ENCODE measurements around the gene SHC4.
"Not testable (repeated sequence)": the region's sequence is repeated elsewhere in the genome, so short reads cannot be mapped to it uniquely, and the experiment has no call there.

The SHC4 gene

DNA sequence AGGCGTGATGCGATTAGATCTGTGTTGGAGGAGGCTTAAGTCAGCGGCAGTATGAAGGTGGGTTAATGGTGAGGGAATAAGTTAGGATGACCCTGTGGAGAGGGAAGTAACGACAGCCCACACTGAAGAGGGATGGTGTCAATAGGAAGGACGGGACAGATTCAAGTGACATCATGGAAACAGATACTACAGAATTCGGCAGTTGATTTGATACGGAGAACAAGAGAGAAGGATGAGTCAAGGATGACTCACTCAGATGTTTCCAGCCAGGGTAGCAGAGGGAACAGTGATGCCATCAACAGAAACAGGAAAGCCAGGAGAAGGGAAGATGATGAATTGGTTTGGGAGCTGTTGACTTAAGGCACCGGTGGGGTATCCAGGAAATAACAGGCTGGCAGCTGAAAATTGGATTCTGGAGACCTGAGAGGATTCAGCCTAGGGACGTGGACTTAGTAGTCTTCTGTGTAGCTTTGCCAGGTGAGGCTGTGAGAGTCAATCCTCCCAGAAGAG, 38.0 kb downstream of the SHC4 start:
- DNase-seq (ENCODE audit: insufficient read length, low spot score) (no peak), FAIRE-seq (no peak)

DNA sequence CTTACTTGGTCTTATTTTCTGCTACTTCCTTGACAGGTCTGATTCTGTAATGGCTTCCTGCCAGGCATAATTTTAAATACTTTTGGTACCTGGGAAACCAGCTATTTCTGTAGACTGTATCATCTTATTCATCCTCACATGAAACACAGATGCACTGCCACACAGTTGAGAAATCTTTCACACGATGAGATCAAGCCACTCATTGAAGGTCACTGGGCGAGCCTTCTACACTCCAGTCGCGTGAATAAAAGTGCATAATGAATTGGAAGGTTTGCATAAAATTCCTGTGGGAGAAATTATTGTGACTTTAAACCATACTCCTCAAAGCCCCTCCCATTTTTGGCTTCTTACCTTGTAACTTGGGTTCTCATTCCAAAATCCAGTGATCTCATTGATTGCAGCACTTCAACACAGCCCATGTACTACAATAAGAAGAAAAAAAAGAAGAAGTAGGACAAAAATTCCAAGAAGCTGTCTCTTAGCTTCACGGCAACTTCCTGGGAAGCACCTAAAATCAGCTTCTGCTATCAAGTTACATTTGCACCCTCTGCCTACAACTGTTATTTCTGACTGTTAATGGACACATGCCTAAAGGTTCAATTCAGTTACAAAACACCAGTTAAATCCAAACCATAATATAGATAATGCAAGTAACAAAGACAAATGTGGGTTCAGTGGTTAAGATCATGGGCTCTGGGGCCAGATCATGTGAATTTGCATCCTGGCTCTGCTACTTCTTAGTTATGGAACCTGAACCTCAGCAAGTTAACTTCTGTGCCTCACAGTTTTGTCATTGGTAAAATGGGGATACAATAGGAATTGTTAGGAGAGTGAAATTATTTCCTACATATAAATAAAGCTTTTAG, 39.0 kb downstream of the SHC4 start:
- no peak for DNase-seq (ENCODE audit: insufficient read length, low spot score)
- no peak for FAIRE-seq

DNA sequence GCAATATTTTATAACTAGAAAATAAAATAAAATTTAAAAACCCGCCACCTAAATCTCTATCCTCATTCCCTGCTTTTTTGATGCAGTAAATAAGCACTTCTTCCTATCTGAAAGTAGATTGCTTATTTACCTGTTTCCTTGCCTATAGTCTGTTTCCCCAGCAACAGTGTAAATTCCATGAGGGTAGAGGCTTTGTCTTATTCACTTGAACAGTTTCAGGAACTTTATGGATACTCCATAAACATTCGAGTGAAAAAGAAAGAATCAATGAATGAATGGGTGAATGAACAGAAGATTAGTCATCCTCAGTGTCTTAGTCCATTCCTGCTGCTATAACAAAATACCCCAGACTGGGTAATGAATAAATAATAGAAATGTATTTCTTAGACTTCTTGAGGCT, 41.7 kb downstream of the SHC4 start:
- FAIRE-seq (no peak), DNase-seq (ENCODE audit: insufficient read length, low spot score) (no peak)

DNA sequence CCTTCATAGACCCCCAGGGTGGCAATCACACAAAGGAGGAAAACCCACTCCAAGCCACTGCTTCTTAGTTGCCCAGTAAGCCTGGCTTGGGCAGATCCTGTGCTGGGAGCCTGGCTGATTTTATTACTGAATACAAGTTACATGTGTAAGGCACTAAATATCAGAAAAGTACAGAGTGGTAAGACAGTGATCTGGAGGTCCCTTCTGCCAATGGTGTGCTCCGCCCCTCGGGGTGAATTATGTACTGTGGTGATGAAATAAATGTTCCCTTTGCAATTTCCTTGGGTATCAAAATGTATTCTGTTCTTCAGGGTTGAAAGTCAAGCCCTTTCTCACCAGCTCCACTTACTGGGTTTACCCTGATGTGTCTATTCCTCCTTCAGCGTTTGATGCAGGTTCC, 47.0 kb downstream of the SHC4 start:
- no peak for DNase-seq (ENCODE audit: insufficient read length, low spot score)
- FAIRE-seq = no peak

DNA sequence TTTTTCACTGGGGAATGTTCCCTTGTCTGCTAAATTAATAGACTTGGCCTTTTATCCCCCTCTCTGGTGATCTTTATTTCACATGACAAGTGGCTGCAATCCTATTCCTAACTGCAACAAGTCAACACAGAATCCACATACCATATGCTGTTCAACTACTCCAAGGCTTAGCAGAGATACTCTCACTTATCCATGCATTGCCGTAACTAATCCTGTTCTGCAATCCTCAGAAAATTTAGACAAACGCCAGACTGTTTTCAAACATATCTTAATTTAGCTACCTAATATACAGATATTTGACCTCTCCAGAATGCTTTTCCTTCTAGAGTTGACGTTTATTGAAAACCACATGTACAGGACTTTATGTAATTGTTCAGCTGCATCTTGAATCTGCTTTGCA, 47.9 kb downstream of the SHC4 start:
- DNase-seq (ENCODE audit: insufficient read length, low spot score) (no peak), FAIRE-seq (no peak)

DNA sequence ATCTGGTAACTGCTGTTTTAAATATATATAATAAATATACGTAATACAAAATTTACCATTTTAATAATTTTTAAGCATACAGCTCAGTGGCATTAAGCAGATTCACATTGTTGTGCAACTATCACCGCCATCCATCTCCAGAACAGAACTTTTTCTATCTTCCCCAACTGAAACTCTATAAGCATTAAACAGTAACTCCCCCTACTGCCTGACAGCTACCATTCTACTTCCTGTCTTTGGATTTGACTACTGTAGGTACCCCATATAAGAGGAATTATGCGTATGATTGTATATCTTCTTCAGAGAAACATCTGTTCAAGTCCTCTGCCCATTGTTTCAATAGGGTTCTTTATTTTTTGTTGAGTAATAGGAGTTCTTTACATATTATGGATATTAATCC, 49.0 kb downstream of the SHC4 start:
- DNase-seq (ENCODE audit: insufficient read length, low spot score) = no peak
- FAIRE-seq = no peak

DNA sequence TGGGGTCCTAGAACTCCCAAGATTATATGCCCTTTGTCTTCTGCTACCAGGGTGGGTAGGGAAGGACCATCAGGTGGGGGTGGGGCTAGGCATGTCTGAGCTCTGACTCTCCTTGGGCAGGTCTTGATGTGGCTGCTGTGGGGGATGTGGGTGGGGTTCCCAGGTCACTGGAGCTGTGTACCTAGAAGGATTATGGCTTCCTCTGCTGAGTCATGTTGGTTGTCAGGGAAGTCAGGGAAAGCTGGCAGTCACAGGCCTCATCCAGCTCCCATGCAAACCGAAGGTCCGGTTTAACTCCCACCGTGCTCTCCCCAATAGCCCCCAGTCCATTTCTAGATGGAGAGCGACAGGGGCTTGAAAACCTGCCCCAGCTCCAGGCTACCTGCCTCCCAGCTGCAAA, 50.6 kb downstream of the SHC4 start:
- FAIRE-seq = no peak
- no peak for DNase-seq (ENCODE audit: insufficient read length, low spot score)

DNA sequence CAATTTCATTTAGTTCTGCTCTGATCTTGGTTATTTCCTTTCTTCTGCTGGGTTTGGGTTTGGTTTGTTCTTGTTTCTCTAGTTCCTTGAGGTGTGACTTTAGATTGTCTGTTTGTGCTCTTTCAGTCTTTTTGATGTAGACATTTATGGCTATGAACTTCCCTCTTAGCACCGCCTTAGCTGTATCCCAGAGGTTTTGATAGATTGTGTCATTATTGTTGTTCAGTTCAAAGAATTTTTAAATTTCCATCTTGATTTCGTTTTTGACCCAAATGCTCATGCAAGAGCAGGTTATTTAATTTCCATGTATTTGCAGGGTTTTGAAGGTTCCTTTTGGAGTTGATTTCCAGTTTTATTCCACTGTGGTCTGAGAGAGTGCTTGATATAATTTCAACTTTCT, 53.2 kb downstream of the SHC4 start:
- DNase-seq (ENCODE audit: insufficient read length, low spot score); FAIRE-seq: not testable (repeated sequence)

DNA sequence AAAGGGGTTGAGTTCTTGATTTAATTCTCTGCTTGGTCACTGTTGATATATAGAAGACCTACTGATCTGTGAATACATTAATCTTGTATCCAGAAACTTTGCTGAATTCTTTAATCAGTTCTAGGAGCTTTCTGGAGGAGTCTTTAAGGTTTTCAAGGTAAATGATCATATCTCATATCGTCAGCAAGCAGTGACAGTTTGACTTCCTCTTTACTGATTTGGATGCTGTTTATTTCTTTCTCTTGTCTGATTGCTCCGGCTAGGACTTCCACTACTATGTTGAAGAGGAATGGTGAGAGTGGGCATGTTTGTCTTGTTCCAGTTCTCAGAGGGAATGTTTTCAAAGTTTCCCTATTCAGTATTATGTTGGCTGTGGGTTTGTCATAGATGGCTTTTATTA, 54.4 kb downstream of the SHC4 start:
- not testable (repeated sequence) for DNase-seq (ENCODE audit: insufficient read length, low spot score); FAIRE-seq

DNA sequence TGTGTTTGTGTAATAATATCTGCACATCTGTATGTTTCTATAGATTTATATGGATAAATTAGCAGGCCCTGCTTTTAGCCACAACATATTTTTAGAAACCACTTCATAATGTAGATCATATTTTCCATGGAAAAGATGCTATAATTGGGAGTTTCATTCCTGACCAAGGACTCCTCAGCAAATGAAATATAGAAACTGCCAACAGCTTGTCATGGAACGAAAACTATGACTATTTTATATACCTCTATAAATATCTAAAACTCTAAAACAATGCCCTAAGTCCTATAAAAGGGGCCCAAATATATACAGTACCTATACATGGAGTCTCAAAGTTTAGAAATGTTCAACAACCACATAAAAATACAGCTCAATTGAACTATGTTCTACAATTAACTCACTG, 57.9 kb downstream of the SHC4 start:
- DNase-seq (ENCODE audit: insufficient read length, low spot score) = no peak
- FAIRE-seq = no peak

DNA sequence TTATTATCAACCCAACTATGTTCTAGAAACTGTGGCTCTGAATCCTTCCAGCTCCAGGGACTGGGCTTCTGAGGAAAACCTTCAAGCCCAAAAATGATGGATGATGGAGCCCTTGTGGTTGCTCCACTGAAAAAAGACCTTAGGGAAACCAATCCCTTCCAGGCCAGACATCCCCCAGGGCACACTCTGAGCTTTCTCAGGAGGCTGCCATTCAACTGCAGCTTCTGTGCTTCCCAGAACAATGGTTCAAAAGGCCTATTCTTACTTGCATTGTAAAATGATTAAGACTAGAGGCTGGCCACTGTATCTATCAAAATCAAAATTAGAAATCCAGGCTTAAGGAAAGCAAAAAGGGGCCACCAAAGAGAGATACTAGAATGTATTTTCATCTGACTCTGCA, 58.5 kb downstream of the SHC4 start:
- FAIRE-seq (no peak), DNase-seq (ENCODE audit: insufficient read length, low spot score) (no peak)

DNA sequence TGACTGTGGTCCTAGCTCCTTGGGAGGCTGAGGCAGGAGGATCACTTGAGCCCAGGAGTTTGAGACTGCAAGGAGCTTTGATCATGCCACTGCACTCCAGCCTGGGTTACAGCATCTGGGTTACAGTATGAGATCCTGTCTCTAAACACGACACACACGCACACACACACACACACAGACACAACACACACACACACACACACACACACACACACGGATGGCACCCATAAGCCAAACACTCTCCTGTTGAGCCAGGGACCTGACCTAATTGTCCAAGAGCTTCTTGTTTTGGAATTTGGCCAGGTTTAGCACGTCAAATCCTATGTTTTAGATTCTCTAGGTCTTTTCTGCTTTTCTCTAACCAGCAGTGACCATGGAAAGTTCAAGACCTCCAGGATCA, 59.0 kb downstream of the SHC4 start:
- no peak for FAIRE-seq
- DNase-seq (ENCODE audit: insufficient read length, low spot score) = no peak

DNA sequence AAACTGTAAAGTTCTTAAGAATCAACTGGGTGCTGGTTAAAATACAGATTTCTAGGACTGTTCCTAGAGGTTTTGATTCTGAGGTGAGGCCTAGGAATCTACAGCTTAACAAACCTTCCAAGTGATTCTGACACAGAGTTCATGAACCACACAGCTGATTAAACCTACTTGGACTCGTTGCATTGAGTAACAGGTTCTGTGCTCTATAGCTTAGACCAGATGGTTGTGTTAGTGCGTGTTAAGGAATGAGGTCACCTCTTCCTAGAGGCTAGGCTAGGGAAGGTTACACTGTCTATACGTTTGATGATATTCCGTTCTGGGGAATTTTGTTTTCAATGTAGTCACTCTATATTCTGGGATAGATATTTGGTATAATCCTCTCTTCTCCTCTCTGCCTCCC, 63.9 kb downstream of the SHC4 start:
- FAIRE-seq = no peak
- no peak for DNase-seq (ENCODE audit: insufficient read length, low spot score)

DNA sequence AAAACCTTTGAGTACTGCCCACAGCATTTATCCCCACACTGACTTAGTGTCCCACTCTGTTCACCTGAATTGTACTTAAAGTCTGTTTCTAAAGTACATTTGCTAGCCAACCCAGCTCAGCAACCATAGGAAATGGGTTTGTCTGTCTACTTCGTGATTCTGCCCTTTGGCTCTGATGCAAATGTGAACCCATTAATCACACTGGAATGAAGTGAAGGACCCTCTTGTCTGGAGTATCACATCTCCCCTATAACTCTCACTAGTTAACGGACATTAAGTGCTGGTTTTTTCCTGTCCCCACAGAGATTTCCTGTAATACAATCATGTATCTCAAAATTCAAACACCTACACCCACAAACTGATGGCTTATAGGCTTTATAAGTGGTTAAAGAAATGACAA, 65.3 kb downstream of the SHC4 start:
- no peak for FAIRE-seq
- DNase-seq (ENCODE audit: insufficient read length, low spot score) = no peak

DNA sequence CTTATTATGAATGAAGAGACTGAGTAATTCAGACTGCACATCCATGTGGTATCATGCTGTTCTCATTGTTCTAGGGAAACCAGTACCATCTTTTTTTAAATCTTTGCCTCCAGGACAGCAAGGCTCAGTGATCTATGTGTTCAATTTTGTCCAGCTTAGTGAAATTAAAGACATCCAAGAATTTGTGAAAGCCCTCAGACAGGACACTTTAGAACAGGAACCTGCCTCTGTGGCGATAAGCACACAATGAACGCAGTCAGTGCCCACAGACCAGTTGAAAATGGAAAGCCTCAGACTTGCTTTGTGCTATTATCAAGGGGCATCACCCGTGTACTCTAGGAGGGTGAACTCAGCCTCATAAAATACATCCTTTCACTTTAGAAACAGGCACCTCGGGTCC, 65.7 kb downstream of the SHC4 start:
- no peak for DNase-seq (ENCODE audit: insufficient read length, low spot score)

DNA sequence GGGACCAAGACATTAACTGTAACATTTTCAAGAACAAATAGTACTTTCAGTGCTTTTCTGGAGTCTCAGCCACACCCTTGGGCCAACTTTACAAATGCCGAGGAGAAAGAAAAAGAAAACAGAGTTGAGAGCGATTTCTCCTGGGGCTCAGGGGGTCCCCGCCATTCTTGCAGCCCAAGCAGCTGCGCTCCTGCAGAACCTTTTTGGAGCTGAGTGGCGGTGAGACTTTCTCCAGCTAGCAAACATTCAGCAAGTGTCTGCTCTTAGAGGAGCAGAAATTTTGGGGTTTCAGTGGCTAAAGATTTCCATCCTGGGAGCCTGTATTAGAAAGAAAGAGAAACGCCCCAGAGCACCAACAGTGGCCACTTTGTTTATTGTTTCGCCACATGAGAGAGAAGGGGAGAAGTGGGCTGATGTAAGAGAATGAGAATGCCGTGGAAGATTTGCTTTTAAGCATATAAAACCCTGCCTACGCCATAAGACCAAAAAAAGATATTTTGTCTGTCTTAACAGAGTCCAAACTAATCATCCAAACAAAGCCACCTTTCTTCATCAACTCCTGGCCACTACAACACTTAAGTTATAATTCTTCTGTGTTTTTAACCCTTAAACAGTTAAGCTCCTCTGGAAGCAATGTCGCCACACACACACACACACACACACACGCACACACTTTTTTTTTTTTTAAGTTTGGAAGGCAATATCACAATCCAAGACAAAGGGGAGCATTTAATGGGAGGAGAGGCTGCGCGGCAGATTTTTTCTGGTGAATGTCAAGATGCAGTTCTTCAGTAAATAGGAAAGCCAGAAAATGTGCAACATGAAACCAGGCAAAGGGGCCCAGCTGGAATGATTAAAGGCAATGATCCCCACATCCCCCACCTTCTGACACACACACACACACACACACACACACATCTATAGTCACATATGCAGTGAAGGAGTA, 66.6 kb downstream of the SHC4 start:
- FAIRE-seq (no peak), DNase-seq (ENCODE audit: insufficient read length, low spot score) (no peak)

More for the DNA sequence above, 65.7 kb downstream of the SHC4 start:
- FAIRE-seq = no peak

DNA sequence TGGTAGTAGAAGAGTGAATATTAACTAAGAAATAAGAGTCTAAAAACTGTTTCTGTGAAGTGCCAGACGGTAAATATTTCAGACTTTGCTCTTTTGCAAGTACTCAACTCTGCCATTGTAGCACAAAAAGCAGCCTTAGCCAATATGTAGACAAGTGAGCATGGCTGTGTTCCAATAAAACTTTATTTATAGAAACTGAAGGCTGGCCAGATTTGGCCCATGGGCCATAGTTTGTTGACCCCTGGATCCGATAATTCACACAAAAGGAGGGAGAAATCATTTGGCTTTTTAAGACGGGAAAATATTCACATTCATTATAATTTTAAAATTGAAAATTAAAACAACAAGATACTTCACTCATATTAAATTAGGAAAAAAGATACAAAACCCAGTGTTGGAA, 70.4 kb downstream of the SHC4 start:
- no peak for DNase-seq (ENCODE audit: insufficient read length, low spot score)
- FAIRE-seq = no peak

DNA sequence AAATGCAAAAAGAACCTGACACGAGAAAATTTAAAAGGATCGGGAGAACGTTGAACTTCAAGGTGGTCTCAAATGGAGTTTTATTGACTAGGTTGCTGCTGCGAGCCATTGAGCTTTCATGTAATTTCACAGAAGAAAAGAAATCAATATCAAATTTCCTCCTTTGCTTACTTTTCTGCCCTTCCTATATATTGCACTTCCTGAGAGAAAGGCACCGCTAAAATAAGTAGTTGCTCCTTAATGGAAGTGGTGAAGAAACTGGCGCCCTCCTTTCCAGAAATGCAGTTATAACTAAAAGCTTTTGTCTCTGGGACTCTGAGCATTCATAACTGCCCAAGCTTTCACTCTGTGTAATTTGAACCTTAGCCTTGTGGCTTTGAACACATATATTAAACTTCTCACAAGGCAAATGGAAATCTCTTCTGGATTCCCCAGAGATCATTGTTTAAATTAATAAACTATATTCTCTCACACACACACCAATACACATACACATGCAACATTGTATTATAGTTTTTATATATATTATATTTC, 72.4 kb downstream of the SHC4 start:
- DNase-seq (ENCODE audit: insufficient read length, low spot score) (no peak), FAIRE-seq (no peak)

DNA sequence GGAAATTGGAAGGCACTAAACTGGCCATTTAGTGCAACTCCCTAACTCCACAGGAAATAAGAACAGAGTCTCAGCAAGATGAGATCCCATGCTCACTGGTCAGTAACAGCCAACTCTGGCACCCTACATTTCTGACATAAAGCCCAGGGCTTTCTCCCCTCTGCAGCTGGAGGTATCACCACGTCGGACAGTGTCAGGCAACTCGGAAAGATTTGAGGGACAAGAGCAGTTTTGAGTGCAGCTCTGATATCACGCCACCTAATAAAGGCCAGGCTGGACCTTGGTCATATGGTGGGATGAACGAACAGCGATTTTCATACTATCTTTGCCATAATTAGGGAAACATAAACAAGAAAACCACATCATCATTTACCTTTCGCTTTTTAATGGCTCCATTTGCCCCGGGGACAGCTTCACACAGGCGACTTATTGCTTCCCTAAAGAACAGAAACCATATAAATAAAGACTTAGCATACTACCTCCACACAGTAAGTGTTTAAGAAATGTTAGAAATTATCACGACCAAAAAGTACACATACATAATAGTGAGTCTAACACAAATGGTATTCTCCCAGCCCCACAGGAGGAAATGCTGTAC, 73.2 kb downstream of the SHC4 start:
- no peak for FAIRE-seq
- DNase-seq (ENCODE audit: insufficient read length, low spot score) = no peak

DNA sequence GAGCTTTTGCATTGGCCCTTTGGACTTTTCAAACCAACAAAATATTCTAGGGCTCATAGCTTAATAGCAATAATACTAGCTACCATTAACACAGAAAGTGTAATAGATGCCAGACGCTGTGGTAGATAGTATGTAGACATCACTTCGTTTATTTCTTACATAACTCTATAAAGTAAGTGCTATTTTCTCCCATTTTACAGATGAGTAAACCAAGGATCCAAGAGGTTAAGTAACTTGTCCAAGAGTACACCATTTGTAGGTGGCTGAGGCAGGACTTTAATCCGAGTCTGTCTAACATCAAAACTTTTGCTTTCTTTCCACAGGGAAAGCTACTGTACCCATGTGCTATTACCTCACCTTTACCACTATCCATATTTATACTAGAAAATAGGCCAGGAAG, 73.8 kb downstream of the SHC4 start:
- FAIRE-seq = no peak
- DNase-seq (ENCODE audit: insufficient read length, low spot score) = no peak

DNA sequence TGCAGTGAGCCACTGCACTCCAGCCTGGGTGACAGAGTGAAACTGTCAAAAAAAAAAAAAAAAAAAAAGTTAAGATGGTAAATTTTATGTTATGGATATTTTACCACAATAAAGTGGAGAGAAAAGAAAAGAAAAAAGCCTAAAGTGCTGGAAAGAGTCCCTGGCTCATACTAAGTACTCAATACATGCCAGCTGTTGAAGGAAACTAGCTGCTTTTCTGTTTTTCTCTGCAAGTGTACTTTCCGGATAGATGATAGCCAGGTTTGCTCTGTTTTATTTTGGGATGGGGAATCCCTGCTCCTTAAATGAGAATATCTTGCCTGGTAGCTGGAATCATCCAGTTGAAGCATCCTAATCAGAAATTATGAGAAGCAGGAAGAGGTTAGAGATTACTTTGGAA, 74.9 kb downstream of the SHC4 start:
- FAIRE-seq (no peak), DNase-seq (ENCODE audit: insufficient read length, low spot score) (no peak)

Data from GM19239 (cell line).